Caki2 (cell line): Measurements from ENCODE around the gene XPO6. TPM values are rescaled to one million over a fixed set of nuclear protein-coding genes. Genes with fewer than 3 reads are reported as not detected.
"Not testable (repeated sequence)": the region's sequence is repeated elsewhere in the genome, so short reads cannot be mapped to it uniquely, and the experiment has no call there.

Experiments used
- DNase-seq: peaks from one replicate; pipeline ENCODE4 v3.0.0-alpha.2; 2015; ENCODE audit warnings: low read depth
- in situ Hi-C: cut with HindIII; loops from 2 replicates; pipeline ENCODE4 v1.10.0; 2016; ENCODE audit warnings: low sequenced_read_pairs, low pct_unique_long_range_greater_than_20kb, mixed read lengths
- total RNA-seq: library from RNA; depleted of rRNA; stranded (reverse); fragments of >200 nt; shearing (Covaris generic); gene quantifications from 2 replicates; pipeline ENCODE4 v1.2.3, GENCODE V29; 2014; ENCODE audit warnings: low replicate concordance

XPO6 gene
- total RNA-seq, 1 experiment from 2014 or later = 122 TPM

DNA sequence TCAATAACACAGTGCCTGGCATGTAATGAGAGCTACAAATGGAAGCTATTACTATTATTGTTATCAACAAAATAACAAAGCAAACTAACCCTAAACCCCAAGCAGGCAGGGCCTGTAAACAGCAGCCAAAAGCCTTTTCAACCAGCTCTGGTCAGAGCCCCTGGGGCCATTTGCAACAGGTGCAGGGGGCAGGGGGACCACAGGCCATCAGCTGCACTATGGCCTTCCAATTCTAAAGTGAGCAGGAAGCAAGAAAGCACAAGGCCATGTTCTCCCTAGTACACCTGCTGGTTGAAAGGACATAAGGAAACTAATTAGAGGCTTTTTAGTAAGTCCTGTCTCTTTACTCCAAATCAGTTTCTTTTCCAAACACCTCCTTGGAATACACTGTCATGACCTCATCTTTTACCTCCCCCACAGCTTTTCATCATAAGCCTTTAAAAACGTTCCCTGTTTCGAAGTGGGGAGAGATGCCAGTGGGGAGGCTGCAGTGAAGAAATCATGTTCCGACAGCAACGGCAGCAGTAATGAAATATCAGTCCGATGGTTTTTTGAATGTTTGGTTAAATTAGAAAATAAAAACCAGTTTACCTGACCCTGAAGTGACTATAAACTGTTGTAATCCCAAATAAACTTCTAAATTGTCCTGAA is 79.9 kb downstream of the XPO6 start:
- in situ Hi-C loops = no loop called here
- no peak for DNase-seq

- DNase-seq = no peak
- in situ Hi-C loops = no loop called here
These were observed 80.6 kb downstream of the XPO6 start for GRCh38 chr16:28131181-28131580.

GRCh38 chr16:28130099-28131088 is 81.4 kb downstream of the XPO6 start:
- in situ Hi-C loops = no loop called here
- DNase-seq = peak; percentile 12

DNA sequence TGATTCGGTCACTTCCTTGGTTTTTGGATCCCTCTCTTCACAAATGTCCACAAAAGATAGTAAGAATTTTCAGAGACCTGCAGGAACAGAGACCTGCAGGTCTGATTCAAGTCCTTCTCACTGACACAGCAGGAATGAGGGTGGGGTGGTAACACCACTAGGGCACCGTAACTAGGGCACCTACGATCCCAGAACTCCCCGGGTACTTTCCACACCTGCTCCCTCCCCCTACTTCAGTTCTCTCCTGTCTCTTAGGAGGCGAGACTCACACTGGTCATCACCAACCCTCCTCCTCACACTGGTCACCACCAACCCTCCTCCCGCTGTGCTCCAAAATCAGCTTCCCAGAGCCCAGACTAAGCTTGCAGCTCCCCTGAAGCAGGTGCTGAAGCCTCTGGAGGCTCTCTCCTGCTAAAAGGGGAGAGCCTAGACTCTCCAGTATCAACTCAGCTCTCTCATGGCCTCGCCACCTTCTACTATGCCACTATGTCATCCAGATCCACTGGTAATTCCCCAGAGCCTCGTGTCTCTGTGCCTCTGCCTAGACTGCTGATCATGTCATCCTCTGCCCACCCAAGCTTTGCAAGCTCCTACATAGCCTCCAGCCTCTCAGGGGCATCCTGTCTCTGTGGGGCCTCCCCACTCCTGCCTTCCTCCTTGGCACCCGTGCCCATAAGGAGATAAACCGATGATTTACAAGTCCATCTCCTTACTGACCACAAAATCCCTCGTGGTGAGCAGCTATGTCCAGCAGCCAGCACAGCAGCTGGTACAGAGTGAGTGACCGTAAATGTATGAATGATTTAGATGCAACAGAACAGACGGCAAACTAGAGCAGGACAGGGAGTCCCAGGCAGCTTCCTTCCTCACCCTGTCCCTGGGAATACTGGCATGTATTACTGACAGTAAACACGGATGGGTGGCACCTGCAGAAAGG is 84.8 kb downstream of the XPO6 start:
- DNase-seq = no peak
- in situ Hi-C loops = no loop called here

DNA sequence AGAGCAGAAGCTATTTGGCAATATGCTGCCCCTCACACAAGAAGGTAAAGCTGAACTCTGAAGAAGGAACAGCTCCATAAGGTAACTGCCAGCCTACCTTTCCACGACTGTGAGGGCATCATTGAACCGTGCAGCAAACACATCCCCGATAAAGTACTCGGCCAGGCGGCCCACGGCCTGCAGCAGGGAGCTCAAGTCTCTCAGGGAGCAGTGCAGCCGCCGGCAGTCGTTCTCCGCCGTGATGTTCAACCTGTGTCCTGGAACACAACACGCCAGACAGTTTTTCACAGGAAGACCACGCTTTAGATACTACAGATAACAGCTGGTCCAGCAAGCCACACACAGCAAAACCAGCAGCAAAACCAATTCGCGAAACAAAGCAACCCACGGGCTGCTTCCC is 86.2 kb downstream of the XPO6 start:
- in situ Hi-C loops = no loop called here
- DNase-seq = no peak

DNA sequence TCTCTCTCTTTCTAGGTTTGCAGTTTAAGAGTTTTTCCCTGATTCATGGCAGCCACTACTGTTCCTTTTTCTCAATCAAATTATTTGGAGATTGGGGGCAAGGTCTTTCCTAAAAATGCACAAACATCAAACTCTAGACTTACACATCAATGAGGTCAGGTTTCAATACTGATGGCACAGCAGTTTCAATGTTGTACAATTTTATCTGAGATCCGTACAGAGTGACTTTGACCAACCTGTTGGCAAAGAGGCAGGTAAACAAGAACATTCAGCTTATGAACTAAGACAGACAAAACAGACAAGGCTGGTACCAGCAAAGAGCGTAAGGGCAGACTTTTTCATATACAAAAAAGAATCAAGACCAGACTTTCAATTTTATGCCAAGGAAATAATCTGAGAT is 90.2 kb downstream of the XPO6 start:
- no peak for DNase-seq
- in situ Hi-C loops = no loop called here

DNA sequence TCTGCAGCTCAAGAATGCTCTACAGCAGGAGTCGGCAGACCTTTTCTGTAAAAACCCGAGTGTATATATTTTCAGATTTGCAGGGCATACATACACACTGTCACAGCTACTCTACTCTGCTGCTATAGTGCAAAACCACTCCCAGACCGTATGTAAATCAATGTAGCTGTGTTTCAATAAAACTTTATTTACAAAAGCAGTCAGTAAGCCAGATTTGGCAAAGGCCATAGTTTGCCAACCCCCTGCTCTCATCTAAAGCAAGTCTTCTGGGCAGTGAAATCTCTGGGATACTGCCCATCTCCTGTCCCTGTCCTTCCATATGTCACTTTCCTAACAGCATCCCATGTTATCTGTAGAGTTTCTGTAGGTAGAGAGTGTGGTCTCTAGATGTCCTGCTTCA is 91.0 kb downstream of the XPO6 start:
- no peak for DNase-seq
- in situ Hi-C loops = no loop called here

- no peak for DNase-seq
- in situ Hi-C loops = no loop called here
These were observed 93.1 kb downstream of the XPO6 start for GRCh38 chr16:28118637-28119036.

DNA sequence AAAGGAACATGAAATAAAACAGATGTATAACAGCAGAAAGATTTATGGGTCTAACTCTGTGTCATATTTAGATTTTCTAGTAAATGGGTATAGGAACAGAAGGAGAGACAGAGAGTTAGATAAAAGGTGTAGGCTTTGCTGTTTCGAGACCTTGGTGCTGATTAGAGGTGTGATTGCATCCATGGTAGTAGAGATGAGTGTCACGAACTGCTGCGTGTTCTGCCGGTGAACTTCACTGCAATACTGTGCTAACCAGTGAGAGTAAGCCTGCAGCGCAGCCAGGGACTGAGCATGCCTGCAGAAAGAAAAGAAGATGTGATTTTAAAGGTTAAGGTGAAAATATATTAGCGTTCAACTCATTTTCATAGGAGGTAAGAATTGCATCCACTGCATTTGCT is 94.6 kb downstream of the XPO6 start:
- in situ Hi-C loops = no loop called here

GRCh38 chr16:28115866-28116265 is 95.9 kb downstream of the XPO6 start:
- DNase-seq = peak; percentile 65
- in situ Hi-C loops = not testable (repeated sequence)

More for the DNA sequence above, 94.6 kb downstream of the XPO6 start:
- DNase-seq = no peak

DNA sequence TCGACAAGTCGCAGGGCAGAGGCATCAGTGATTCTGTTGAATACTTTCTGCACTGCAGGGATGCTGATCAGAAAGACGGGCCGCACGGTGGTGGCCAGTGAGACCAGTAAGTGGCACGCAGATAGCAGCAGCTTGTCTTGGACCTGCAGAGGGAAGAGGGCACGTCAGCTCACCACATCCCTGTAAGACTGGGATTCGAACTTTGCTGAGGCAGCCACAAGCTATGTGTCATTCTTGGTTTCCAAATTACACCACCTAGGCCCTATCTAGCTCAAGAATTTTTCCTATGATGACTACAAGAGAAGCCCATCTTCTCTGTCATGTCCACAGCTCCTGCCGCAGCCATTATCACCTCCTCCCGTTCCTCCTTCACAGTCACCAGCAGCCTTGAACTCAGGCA is 98.9 kb downstream of the XPO6 start:
- in situ Hi-C loops = no loop called here
- DNase-seq = no peak

DNA sequence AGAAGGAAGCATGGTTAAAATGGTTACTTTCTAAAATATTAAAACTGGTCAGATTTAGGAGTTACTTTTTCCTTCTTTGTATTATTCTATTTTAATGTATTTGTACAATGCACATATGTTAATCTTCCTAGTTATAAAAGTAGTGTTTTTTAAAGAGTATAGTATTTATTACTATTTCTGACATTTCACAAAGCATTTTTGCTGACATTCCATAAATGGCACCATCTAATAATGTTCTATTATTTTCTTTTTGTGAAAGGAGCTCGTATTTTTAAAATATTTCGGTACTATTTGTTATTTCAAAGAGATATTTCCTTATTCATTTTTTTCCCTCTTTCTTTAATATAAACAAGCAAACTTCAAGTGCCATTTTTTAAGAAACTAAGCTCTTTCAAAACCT is 100.8 kb downstream of the XPO6 start:
- no peak for DNase-seq
- in situ Hi-C loops = no loop called here

DNA sequence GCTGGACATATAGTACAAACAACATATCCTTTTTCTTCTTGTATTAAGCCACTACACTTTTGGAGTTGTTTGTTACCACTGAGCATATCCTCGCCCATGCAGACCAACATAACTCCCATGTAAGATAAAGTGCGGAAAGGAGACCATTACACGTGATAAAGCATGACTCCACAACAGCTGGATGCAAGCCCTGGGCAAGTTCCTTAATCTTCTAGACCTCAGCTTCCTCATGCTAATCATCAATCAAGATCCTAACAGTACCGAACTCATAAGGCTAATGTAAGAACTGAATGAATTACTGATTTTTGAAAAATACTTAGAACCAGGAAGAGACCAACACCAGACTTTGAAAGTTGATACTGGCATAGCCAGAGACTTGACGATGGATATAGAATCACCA is 101.3 kb downstream of the XPO6 start:
- in situ Hi-C loops = no loop called here
- DNase-seq = no peak

- in situ Hi-C loops = no loop called here
- no peak for DNase-seq
These were observed 101.7 kb downstream of the XPO6 start for GRCh38 chr16:28110074-28110473.

DNA sequence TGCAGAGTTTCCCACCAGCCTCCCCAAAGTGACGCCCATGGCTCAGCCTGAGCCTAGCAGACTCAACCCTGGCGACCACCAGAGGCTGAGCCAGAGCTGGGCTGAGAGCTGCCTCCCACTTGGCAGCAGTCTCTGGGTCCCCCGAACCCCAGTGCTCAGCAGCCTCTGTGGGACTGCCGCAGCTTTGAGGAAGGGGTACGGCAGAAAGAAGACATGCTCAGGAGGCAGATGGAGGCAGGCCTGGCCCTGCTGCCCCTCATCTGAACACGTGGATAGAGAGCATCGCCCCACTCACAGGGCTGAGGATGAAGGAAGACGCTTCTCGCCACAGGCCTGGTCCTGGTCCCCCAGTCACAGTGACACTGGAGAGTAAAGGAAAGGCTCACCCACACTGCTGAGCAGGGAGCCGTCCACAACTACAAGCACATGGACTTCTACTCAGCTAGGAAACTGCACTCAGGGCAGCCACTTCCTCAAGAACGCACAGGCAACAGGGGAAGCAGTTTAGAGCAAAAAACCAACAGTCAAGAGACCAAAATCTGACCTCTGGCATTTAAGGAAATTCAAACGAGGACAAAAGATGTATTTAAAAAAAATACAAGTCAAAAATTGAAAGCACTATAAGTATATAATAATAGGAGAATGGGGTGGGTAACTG is 103.0 kb downstream of the XPO6 start:
- in situ Hi-C loops = no loop called here
- DNase-seq = no peak

DNA sequence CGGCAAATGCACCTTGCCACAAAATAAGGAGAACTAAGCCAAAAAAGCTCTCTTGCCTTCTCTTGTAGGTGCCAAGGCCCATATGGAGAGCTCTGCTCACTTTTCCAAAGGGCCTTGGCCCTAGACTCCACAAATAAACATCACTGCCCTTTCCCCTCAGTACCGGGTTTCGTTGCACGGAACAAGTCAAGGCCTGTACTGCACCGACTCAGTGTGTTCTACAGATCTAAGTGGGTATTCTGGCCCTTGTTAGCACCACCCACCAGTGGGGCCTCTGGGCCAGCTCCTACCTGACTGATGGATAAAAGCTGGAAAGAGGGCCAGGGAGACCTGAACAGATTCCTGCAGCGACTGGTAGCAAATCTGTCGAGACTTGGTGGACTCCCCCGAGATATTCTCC is 104.5 kb downstream of the XPO6 start:
- no peak for DNase-seq
- in situ Hi-C loops = no loop called here

DNA sequence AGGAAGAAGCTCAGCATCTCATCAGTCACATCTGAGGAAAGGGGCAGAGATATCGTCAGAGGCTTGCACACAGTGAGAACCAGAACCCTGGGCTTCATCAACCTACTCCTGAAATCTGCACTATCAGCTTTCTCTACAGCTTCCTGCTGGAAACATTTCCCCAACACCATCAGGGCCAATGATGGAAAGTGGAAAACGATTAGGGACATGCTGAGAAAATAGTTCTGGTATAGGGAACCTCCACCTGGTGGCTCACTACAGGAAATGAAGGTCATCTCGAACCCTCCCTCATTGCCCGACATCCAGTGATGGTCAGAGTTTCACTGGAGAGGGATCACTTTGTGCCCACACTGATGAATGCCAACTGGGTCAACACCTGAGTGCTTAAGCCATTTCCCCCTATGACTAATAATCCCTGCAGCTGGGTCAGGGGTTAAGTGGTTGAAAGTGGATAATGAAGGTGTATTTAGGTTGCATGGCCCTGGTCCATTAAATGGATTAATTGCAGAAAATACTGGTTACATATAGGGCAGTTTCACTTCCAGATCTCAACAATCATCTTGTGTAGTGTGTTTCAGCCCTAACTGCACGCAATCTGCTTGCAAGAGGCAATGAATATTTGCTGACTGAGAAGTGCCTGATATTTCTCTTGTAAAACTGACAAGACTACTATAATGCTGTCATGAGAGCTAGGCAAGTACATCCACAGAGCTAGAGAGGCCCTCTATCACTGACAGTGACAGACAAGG is 105.1 kb downstream of the XPO6 start:
- in situ Hi-C loops = no loop called here

More for the DNA sequence above, 105.1 kb downstream of the XPO6 start:
- DNase-seq = no peak
